Measurements from ENCODE around the gene CSK.

Gene CSK

GRCh38 chr15:74836846-74837245, 55.0 kb downstream of the CSK start:
- H3K27ac ChIP-seq = no peak overlapping the region
- TF ChIP-seq CTCF (conservative IDR thresholded peaks at IDR 0.05) (no peak), ZFX (IDR thresholded peaks at IDR 0.05) (no peak)

DNA sequence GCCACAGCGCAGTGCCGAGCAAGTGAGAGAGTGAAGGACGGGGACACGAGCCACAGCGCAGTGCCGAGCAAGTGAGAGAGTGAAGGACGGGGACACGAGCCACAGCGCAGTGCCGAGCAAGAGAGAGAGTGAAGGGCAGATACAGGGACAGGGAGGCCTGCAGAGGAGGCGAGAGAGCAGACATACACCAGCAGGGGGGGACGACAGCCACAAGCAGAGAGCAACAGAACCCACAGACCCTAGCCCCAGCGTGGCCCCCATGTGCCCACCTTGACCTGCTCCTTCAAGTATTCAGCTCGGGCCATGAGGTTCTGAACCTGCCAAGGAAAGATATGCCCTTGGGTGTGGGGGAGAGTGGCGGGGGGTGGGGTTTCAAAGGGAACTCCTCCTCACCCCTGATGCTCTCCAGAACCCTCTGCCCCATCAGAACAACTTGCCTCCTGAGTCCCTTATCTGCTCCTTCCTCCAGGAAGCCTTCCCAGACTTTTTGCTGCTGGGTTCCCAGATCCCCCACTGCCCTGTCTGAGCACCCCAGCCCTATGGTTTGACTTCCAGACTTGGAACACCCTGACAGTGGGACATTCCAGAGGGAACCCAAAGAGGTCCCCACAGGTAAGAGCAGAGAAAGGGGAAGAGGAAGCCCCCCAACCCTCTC, 55.7 kb downstream of the CSK start:
- no peak overlapping the region for H3K27ac ChIP-seq
- TF ChIP-seq ZFX (IDR thresholded peaks at IDR 0.05) = no peak
- no peak; the same call in 1 of the 2 replicates for TF ChIP-seq CTCF (conservative IDR thresholded peaks at IDR 0.05)

DNA sequence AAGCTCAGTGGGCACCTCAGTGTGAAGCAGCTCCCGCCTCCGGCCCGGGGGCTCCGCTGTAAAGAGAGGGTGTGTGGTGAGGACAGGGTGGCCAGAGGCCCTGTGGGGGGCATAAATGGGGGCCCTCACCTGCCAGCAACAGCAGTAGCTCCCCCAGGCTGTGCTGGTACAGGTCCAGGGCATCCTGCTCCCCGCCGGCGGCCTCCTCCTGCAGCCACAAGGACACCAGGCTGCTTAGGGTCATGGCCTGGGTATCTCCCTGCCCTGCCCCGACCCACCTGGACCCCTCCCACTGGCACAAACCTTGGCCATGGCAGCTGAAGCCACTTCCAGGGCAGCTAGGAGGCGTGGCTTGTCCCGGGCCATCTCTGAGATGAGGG, 56.2 kb downstream of the CSK start:
- H3K27ac ChIP-seq = no peak overlapping the region
- no peak for TF ChIP-seq CTCF (conservative IDR thresholded peaks at IDR 0.05)

DNA sequence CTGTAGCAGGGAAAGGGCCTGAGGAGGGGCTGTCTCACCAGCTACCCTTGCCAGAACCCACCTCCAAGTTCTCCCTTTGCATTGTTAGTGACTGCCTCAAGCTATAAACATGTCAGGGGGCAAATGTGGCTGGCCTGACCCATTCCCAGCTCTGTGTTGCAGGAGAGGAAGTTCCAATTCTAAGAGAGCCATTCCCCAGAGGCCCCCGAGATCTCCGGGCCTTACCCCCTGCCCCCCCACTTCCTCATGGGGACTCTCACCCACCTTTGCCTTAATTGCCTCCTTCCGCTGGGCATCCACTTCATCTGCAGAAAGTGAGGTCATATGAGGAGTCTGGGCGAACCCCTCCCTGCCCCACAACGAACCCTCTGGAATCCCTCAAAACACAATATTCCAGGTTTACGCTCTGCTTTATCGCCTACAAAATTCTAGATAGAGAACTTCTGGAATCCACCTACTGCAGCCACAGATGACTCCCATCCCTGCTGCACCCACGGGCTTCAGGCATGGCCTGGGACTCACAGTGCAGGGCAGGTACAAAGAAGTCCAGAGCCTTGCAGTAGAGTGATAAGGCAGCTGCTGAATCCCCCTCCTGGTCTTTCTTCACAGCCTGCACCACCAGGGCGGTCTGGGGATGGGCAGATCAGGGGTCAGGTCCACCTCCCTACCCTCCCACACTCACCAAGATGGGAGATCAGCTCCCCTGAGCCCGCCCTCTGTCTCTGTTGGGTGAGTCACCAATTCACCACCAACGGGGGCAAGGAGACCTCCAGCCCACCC, 57.1 kb downstream of the CSK start:
- TF ChIP-seq ZFX (IDR thresholded peaks at IDR 0.05) = no peak
- no peak for TF ChIP-seq CTCF (conservative IDR thresholded peaks at IDR 0.05)
- no peak overlapping the region for H3K27ac ChIP-seq

DNA sequence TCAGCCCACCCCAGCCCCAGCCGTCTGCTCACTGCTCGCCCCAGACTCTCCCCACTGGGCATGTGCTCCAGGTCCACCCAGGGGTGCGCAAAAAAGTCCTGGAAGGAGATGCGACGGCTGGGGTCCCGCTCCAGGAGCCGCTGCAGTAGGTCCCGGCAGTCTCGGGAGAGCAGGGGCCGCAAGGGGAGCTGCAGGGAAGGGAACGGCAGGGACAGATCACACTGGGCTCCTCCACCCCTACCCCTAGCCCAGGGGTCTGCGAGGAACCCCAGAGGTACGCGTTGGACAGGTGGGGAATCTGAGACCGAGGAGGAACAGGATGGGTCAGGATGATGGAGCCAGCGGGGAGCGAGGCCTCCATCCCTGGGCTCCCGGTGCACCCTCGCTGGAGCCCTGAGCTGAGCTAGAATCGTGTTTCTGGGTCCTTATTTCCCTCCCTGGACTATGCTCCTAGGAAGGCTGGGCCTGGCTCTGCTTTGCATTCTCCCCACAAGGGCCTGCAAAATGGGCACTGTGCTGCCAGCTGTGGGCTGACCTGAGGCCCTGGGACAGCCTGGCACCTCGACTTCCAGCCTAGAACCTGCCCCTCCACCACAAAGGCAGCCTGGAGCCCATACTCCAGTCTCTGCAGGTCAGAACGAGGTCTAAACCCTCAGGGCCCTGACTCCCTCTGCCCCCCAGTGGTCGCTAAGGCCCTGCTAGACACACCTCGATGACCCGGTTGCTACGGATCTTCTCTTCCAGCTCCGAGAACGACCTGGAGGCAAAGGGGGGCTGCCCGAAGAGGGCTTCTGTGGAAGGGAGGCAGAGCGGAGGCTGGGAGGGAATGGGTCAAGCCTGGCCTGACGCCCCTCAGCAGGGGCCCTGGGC, 57.9 kb downstream of the CSK start:
- H3K27ac ChIP-seq = no peak overlapping the region
- TF ChIP-seq ZFX (IDR thresholded peaks at IDR 0.05) (no peak), CTCF (conservative IDR thresholded peaks at IDR 0.05) (0 out of 2 replicates have a peak, but pooled peaks have one; percentile 7)

DNA sequence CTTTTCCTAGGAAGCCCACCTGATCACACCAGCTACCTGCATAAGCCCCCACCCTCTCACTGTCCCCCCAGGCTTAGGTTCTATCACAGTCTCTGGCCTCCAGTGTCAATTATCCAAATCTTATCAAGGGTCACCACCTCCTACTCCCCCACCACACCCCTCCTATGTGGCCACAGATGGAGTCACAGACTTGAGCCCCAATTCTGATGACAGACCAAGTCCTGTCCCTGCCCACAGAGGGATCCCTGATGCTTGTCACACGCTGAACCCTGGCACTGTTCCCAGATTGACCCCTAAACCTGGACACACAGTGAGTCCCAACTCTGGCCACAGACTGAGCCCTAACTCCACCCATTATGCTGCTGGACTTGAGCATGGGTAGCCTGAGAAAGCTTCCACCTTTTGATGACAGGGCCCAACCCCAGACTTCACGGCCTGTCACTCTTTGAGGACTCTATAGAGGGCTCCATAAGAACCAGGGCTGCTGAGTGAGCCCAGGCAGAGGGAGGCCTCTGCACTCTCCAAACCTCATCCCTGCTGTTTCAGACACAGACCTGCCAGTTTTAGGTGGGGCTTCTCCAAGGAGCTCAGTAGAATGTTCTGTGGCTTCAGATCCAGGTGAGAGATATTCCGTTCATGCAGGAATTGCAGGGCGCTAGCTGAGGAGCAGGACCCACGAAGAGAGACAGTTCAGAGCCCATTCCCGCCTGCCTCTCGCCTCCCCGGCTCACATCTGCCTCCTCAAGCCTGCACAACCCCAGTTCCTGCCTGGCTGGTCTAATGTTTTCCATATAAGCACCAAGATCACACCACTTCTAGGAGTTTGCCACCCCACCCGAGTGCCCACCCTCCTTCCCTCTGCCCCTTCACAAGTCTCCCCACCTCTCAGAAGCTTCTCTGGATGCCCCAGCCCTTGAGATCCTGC, 59.2 kb downstream of the CSK start:
- TF ChIP-seq ZFX (IDR thresholded peaks at IDR 0.05) = no peak
- no peak for TF ChIP-seq CTCF (conservative IDR thresholded peaks at IDR 0.05)
- H3K27ac ChIP-seq = peak overlapping the region; percentile 97
